Mammary epithelial cell (primary cell): ENCODE results near the gene STX18.

Experiments
- EZH2 ChIP-seq: IDR thresholded peaks from 2 replicates; pipeline ENCODE4 v1.6.1; 2012; ENCODE audit warnings: low read length, inconsistent platforms, borderline replicate concordance
- TF ChIP-seq, protein P1 (sequence below), 2 donors: IDR thresholded peaks in 1 of 2; conservative IDR thresholded peaks in 1 of 2; 2 replicates each; pipeline ENCODE4 v1.5.1; 2011 to 2012; ENCODE audit warnings: inconsistent platforms in 2 of 2, low read length in 2 of 2, mild to moderate bottlenecking in 2 of 2, control low read depth in 1 of 2, low read depth in 1 of 2; ENCODE audit not compliant: insufficient read depth in 1 of 2; ENCODE audit errors: extremely low read depth in 1 of 2

DNA sequence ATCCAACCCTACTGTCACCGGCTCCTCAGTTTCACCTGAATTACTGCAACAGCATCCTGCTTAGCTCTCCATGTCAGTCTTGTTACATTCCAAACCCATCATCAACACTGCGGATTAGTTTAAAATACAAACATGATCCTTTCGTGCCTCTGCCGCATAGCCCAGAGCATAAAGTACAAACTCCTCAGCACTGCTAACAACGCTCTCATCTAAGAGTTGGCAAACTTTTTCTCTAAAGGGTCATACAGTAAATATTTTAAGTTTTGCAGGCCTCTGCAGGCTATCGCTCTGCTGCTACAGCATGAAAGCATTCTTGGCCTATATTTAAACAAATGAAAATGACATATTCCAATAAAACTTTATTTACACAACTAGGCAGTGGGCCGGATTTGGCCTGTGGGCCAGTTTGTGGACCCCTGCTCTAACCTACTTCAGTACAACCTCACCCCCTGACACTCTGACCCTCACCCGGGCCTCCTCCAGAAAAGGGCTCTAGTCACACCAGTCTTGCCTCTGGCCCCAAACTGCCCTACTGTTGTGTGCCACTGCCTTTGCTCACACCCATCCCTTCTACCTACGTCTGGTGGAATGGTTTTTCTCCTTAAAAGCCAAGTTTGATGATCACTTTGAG is 7.2 kb downstream of the STX18 start:
- TF ChIP-seq, protein P1, sequence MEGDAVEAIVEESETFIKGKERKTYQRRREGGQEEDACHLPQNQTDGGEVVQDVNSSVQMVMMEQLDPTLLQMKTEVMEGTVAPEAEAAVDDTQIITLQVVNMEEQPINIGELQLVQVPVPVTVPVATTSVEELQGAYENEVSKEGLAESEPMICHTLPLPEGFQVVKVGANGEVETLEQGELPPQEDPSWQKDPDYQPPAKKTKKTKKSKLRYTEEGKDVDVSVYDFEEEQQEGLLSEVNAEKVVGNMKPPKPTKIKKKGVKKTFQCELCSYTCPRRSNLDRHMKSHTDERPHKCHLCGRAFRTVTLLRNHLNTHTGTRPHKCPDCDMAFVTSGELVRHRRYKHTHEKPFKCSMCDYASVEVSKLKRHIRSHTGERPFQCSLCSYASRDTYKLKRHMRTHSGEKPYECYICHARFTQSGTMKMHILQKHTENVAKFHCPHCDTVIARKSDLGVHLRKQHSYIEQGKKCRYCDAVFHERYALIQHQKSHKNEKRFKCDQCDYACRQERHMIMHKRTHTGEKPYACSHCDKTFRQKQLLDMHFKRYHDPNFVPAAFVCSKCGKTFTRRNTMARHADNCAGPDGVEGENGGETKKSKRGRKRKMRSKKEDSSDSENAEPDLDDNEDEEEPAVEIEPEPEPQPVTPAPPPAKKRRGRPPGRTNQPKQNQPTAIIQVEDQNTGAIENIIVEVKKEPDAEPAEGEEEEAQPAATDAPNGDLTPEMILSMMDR (conservative IDR thresholded peaks at IDR 0.05 in 1 of 2, IDR thresholded peaks at IDR 0.05 in 1 of 2; ENCODE audit: extremely low read depth in 1 of 2, insufficient read depth in 1 of 2, low read depth in 1 of 2, low read length in 2 of 2), result no peak
- TF ChIP-seq EZH2, result no peak
